G401 (cell line): ENCODE measurements around the gene KIF26B. TPM values are rescaled to one million over a fixed set of nuclear protein-coding genes. Genes with fewer than 3 reads are reported as not detected.

Source experiments
- DNase-seq: peaks from one replicate; pipeline ENCODE4 v3.0.0-alpha.2; 2015; ENCODE audit warnings: low spot score
- in situ Hi-C: cut with HindIII; loops from 2 replicates; pipeline ENCODE4 v1.10.0; 2016; ENCODE audit warnings: low sequenced_read_pairs, mixed read lengths
- total RNA-seq: library from RNA; depleted of rRNA; stranded (reverse); fragments of >200 nt; shearing (Covaris generic); gene quantifications from 2 replicates; pipeline ENCODE4 v1.2.3, GENCODE V29; 2014

Gene KIF26B
- total RNA-seq, 1 experiment from 2014 or later = 9.8 TPM

DNA sequence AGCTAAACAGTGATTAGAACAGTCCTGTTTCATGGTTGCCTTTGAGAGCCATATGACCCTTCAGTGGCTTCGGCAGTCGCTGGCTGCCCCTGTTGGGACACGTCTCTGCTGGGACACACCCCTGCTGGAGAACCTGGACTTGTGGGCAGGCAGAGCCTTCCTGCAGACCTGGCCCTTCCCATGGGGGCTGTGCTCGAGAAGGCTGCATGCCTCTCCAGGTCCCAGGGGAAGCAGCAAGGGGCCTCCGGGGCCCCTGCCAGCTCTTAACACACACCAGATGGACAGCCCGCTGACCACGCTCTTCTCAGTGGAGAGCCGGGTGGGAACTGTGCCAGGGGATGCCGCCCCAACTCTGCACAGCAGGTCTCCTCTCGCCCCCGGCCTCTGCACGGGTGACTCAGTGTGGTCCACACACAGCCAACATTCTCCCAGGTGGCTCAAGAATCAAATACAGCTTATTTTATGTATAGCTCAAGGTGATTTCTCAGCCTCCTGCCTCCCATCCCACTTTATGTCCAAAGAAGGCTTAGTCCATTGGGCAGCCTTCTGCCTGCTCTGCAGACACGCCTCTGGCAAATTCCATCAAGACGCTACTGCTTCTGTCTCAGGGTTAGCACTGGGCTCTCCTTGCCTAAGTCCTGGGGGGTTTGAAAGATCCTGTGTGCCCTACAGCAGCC, 450.8 kb downstream of the KIF26B start:
- in situ Hi-C loops = no loop called here
- peak; percentile 73 for DNase-seq

DNA sequence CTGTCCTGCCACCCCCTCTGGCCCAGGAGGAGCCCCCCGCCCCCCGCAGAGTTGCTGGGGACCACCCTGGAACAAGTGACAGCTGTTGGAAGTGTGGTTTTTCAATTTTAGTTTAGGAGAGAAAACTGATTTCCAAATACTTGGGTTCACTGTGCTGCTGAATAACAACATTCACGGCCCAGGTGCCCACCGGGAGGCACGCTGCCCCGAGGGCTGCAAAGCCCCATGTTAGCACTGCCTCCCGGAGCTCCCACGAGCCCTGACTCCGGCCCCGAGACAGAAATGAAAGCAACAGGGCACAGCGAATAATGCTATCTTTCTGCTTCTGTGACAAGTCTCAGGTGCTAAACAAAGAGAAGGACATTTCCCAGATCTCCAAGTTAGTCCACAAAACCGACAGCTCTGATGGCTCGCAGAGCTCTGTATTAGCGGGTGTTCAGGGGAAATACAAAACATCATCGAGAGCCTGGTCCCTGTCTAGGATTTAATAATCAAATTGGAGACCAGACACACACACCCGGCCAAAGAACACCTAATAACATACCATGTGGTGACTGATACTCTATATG, 451.5 kb downstream of the KIF26B start:
- no peak for DNase-seq
- in situ Hi-C loops = no loop called here

DNA sequence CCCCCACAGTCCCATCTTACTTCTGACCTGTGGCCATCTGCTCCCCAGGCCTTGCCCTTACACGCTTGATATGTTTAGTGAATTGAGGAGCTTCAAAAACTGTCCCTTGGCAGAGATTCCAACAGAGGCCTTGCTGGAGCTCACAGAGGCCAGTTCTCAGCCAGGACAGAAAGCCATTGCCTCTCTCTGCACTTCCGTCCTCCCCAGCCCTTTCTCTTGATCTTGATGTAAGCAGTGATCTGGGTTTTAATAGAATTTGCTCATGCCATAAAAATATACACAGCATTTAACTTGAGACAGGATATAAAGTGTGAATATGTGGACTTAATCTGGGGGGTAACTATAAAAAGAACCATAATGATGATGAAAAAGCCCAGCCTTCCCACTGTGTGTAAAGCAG, 453.5 kb downstream of the KIF26B start:
- no peak for DNase-seq
- in situ Hi-C loops = no loop called here

DNA sequence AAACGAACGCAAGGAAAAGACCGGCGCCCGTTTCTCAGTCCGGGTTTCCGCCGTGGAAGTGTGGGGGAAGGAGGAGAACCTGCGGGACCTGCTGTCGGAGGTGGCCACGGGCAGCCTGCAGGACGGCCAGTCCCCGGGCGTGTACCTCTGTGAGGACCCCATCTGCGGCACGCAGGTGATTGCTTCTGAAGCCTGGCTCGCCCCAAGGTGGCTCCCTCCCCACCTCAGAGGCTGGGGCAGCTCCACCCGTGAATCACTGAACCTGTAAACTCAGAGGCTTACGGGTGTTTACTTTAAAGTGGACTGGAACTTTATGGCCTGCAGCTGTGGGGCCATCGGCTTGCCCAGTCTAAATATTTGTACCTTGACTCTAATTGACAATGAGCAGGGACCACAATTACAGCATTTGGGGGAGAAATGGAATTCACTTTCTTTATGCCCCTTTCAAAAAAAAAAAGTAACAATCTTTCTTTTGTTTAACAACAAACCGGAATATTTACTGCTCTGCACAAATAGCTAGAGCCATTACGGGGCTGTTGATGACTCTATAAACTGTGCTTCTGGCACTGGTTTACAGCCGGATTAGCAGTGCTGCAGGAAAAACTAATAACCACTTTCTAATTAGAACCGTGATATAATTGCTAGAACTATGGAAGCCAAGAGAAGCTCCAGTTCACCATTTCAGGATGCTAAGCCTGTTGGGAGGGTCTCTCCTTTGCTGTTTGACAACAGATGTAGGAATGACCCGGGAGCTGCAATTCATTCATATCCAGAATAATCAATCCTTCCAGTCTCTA, 454.8 kb downstream of the KIF26B start:
- in situ Hi-C loops = no loop called here
- DNase-seq = no peak

DNA sequence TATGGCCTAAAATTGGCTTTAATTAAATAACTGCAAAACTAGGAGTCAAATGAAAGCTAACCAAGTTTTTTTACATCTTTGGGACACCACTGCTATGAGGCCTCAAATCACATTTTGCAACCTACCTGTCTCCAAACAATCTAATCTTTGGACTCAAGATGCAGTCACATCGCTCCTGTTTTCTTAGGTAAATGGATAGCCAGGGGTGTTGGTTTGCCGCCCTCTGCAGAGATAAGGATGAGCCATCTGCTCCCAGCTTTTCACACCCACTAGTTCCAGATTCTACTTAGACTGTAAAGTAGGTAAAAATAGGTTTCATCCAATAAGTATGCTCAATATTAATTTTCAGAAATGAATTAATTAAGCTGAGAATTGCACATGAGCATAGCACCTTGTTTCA, 456.5 kb downstream of the KIF26B start:
- DNase-seq = no peak
- in situ Hi-C loops = no loop called here

DNA sequence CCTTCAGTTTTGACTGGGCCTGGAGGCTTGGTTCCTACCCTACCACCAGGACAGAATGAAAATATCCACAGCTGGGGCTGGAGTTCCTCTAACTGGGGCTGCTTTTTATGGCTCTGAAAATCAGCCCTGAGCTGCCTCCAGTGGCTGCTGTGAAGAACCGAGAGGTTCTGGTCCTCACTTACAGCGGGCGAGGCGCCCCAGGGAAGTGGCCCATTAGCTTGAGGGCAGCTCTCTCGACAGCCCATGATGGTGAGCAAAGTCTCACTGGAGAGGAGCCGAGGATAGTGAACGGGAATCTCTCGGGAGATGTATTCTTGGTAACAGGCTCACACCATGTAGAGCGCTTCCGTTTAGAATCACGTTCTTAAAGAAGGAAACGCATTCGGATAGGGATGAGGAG, 459.7 kb downstream of the KIF26B start:
- in situ Hi-C loops = no loop called here
- DNase-seq = no peak

DNA sequence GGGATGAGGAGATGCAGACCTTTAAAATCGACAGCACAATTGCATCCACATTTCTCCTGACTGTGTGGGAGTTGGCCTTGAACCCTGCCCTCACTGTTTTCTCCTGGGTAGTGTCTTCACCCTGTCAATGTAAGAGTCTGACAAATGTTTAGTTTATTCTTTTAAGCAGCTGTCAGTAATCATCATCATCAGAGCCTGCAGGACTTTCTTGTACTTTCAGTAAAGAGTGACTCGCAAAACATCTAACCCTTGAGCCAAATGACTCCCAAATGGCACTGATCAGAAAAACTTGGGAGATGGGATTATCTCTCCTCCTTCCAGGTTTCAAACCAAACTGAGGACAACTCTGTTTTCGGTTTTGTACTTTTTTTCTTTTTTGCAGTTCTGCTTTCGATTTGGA, 460.2 kb downstream of the KIF26B start:
- DNase-seq = no peak
- in situ Hi-C loops = no loop called here

DNA sequence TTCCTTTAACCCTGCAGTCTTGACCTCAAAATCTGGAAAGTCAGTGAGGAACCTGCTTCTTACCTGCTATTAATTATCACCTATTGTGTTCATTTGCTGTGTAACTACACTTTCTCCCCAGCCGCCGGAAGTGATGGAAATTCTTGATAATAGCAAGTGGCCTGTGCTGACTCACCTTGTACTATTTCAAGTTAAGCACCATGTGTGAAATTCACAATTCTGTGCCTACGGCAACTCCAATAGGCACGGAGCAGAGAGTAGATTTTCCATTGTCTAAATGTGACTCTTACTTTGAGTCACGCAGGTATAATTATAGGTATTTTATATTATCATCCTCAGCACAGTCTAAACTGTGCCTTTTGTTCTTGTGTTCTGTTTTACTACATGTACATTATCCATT, 466.8 kb downstream of the KIF26B start:
- no peak for DNase-seq
- in situ Hi-C loops = no loop called here

DNA sequence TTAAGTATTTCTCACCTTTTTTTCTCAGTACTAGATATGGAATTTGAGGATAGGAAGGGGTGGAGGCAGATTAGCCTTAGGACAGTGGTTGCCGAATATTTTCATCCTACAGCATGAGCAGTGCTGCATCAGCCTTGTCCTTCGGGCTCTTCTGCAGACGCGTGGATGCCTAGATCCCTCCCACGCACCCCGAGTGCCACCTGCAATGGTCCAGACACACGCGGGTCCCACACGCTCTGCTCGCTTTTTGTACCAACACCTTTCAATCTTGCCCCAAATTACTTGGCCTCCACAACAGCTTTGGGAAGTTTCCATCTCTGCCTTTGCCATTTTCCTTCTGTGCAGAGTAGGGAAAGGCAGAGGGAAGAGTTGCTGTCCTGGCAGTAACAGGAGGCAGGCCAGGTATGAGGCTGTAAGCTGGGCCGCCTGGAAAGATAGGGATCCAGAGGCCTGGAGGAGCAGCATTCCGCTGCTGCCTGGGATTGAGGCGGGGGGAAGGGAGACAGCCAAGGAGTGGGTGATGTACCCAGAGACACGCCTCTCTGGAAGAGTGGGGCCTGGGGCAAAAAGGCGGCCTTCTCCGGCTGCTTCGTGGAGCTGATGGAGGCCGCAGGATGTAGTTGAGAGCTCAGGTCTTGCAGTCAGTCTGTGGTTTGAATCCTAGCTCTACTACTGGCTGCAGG, 467.7 kb downstream of the KIF26B start:
- in situ Hi-C loops = no loop called here
- DNase-seq = no peak

DNA sequence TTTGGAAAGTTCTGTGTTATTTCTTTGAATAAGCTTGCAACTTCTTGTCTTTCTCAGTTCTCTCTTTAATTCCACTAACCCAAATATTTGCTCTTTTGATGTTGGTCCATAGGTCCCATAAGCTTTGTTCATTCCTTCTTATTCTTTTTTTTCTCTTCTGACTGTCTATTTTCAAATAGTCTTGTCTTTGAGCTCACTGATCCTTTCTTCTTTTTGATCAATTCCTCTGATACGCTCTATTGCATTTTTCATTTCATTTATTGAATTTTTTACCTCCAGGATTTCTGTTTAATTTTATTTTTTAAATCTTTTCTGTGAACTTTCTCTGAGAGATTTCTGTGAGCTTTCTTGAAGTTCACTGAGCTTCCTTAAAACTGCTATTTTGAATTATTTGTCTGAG, 486.6 kb downstream of the KIF26B start:
- in situ Hi-C loops = no loop called here
- DNase-seq = no peak

DNA sequence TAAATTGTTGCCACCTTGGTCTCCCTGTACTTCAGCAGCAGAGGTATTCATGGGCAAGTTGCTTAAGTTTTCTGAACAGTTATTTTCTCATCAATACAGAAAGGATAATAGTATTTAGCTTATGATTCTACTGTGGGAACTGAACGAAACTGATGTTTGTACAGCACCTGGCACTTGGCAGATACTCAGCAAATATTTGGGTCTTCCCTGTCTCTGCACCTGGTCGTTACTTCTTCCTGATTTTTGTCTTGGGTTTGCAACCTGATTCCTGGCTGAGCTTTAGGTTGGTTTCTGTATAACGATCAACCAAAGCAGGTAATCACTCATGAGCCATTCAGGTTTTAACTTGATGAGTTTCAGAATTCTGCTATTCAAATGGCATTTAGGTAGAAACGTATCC, 490.6 kb downstream of the KIF26B start:
- in situ Hi-C loops = no loop called here
- DNase-seq = no peak

DNA sequence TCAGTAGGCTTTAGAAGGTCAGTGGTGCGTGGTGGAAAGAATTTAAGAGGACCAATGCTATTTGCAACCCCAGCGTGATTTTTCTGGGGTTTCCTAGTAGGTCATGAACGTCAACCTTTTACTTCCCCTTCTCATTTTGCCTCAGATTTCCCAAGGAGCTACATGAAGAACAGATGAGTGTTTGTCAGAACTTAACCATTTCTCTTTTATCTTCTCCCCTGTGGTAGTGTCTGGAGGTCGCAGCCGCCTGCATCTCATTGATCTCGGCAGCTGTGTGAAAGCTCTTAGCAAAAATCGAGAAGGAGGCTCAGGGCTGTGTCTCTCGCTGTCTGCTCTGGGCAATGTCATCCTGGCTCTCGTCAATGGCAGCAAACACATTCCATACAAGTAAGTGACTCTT, 491.1 kb downstream of the KIF26B start:
- in situ Hi-C loops = no loop called here
- DNase-seq = no peak

DNA sequence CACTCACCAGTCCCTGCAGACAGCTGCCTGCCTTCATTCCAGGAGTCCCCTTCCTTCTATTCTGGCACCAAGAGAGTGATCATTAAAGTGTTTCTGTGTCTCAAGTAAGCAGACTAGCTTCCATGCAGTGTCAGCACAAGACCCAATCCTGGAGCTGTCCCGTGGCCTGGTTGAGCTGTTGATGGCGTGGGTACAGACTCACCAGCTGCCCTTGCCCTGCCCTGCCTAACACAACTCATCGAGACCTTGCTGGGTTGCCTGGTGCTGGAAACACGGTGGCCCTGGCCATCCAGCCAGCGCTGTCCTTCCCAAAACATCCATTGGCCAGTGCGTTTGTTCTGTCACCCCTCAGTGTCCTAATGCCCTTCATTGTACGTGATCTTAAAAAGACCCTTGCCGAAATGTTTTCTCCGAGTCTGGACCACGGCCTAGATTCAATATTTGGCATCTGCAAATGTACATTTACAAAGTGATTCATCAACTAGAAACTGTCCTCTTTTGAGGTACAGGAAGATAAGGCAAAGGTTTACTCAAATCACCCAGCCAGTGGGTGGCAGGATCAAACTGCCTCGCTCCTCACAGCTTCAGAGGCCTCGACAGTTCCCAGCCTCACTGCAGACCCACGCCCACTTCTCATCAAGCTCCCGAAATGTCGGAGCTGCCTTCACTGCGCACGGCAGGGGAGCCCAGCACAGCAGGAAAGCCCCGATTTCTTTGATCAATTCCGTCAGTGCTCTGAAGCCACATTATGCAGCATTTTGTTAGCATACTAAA, 494.2 kb downstream of the KIF26B start:
- DNase-seq = no peak
- in situ Hi-C loops = no loop called here

DNA sequence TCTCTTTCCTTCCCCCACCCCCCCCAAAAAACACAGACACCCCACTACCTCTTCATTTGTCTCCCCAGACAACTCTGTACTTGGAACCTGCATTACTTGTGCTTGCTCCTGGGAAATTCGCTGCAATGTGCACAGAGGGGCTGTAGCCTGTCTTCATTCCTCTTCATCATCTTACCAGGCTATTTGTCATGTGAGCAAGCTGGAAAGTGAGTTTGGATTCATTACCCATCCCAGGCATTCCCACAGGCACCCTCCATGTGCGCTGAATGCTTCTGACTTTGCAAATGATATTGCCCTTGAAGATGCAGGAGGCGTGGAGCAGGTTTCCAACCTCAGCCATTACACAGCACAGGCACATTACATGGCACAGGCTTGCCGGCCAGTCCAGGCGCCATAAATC, 494.9 kb downstream of the KIF26B start:
- no peak for DNase-seq
- in situ Hi-C loops = no loop called here

DNA sequence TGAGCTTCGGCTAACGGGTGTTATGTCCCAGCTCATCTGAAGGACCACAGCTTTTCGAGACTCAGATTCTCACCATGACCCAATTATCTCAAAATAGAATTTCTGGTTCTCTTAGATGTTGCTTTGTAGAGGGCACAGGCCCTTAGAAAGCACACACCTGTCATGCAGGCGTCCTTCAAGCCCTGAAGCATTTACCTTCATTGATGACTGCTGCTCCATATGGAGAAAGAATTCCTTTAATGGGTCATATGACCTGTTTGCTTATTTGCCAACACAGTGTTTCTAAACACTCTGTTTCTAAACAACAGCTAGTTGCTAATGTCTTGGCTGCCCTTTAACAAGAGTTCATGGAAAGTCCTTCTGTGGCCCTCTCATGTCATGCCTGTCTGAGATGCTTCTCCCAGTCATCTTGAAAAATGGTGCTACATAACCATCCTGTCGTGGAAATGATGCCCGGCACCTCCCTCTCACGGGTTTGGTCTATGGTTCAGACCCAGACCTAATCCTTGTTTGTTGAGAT, 495.7 kb downstream of the KIF26B start:
- in situ Hi-C loops = no loop called here
- no peak for DNase-seq

DNA sequence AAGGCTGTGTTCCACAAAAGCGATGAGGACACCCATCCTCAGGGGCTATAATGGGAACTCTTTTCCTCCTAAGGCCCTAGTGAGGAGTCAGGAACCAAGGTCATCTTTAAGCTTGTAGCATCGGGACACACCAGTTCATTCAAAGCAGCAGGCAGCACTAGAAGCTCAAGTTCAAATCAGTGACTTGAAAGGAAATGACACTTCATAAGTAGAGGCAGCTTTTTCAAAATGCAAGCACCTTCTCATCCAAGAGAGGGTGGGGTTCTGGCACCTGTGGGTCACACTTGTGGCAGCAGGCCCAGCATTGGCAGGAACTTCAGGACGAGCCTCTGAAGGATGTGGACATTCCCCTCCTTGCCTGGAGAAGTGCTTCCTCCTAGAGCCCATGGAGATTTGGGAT, 496.3 kb downstream of the KIF26B start:
- in situ Hi-C loops = no loop called here
- DNase-seq = no peak

DNA sequence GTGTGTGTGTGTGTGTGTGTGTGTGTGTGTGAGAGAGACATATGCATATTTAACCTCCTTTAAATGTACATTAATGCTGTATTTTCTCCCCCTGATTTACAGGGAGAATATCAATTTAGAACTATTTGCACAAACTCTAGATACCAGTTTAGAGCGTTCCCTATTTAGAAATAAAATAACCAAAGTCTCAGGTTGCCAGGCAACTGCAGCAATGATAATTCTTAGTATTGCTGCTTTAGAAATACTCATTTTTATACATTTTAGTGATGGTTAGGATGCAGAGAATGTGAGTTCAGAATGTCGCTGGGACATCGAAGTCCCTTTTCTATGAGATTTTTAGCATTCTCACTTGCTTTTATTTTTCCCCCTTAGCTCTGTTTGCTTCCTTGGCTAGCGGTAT, 497.3 kb downstream of the KIF26B start:
- in situ Hi-C loops = no loop called here
- DNase-seq = no peak

DNA sequence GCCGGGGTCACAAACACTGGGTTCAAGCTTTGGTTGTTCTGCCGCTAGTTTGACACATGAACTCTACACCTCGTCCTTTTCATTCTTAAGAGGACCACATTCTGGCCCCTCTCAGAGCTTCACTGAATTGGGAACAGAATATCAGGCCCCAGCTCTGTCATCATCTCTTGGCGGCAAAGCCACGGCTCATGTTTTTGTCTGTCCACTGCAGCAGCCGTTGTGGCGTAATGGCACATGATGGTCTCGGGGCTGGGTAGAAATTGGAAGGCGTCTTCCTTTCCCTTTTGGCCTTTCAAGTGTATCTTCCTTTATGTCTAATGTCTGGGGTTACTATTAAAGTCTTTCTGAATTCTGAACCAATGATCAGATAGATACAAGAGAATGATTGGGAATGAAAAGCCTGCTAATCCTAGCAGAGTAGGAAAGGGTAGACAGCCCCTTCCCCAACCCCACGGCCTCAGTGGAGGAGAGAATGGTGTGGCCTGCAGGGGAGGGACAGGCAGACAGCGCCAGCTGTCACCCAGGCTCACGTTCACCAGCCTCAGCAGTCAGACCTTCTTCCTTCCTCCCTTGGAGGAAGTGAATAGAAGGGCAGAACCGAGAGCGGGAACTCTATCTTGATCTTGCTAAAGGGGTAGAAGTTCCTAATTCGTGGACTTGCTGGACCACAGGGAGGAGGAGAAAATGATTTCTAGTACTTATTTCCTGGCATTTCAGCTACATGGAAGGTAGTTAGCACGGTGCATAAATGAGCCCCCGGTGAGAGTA, 498.1 kb downstream of the KIF26B start:
- no peak for DNase-seq
- in situ Hi-C loops = no loop called here
